HG02798 (cell line): ENCODE data around the gene CHST8.
"Not testable (repeated sequence)": the region's sequence is repeated elsewhere in the genome, so short reads cannot be mapped to it uniquely, and the experiment has no call there.

ENCODE experiments used
- ATAC-seq: cut with Tn5 transposase; IDR thresholded peaks from one replicate; pipeline ENCODE4 v1.9.1; 2021; ENCODE audit warnings: mild to moderate bottlenecking; ENCODE audit not compliant: unreplicated experiment, poor library complexity

CHST8 gene

GRCh38 chr19:33686687-33687480 is 65.1 kb downstream of the CHST8 start:
- no peak for ATAC-seq

- ATAC-seq, result no peak
Observed at GRCh38 chr19:33687481-33688170, 65.9 kb downstream of the CHST8 start.

- no peak for ATAC-seq
Observed at GRCh38 chr19:33688171-33688992, 66.6 kb downstream of the CHST8 start.

- ATAC-seq, result no peak
Observed at GRCh38 chr19:33689138-33689746, 67.5 kb downstream of the CHST8 start.

- ATAC-seq, result no peak
Observed at GRCh38 chr19:33689868-33690267, 68.1 kb downstream of the CHST8 start.

- ATAC-seq, result no peak
Observed at GRCh38 chr19:33690378-33691029, 68.8 kb downstream of the CHST8 start.

- ATAC-seq, result no peak
Observed at GRCh38 chr19:33691030-33691427, 69.3 kb downstream of the CHST8 start.

- no peak for ATAC-seq
Observed at GRCh38 chr19:33691736-33692135, 70.0 kb downstream of the CHST8 start.

GRCh38 chr19:33693678-33694077 is 71.9 kb downstream of the CHST8 start:
- ATAC-seq, result no peak

GRCh38 chr19:33695547-33695946 is 73.8 kb downstream of the CHST8 start:
- not testable (repeated sequence) for ATAC-seq

GRCh38 chr19:33697766-33698165 is 76.0 kb downstream of the CHST8 start:
- no peak for ATAC-seq

- no peak for ATAC-seq
Observed at GRCh38 chr19:33698576-33699435, 77.1 kb downstream of the CHST8 start.

- ATAC-seq, result no peak
Observed at GRCh38 chr19:33699754-33700407, 78.1 kb downstream of the CHST8 start.

GRCh38 chr19:33700408-33701013 is 78.8 kb downstream of the CHST8 start:
- ATAC-seq, result no peak

GRCh38 chr19:33701565-33701964 is 79.8 kb downstream of the CHST8 start:
- ATAC-seq, result no peak

- ATAC-seq, result no peak
Observed at GRCh38 chr19:33702606-33703437, 81.1 kb downstream of the CHST8 start.

- ATAC-seq, result no peak
Observed at GRCh38 chr19:33703438-33703750, 81.6 kb downstream of the CHST8 start.

- no peak for ATAC-seq
Observed at GRCh38 chr19:33703821-33704220, 82.1 kb downstream of the CHST8 start.
